GM12878 (cell line): ENCODE data around the gene ABCG1. TPM values are rescaled to one million over a fixed set of nuclear protein-coding genes. Genes with fewer than 3 reads are reported as not detected.
A peak's percentile ranks its signal among the peaks of the same experiment; 100 is the strongest.

Source experiments
- ATAC-seq: fragments of 200-7000 bp; cut with Tn5 transposase; 3 replicates; pipeline ENCODE4 v1.9.1; 2020; ENCODE audit warnings: mild to moderate bottlenecking, moderate library complexity
- BruUV-seq: library from RNA; stranded (reverse); fragments of 400-500 nt; replicated peaks from 2 replicates; lab custom pipeline; 2021; lab: Mats Ljungman, UMichigan
- CTCF ChIA-PET: fragments of 300-600 bp; sonication (Branson Sonifier 250); formaldehyde crosslinking; extraction: SDS; loops from one replicate; lab custom pipeline; 2021; ENCODE audit warnings: inconsistent platforms; lab: Yijun Ruan, JAX
- POLR2A ChIA-PET: fragments of 350-600 bp; formaldehyde crosslinking; extraction: SDS; loops from one replicate; lab custom pipeline; 2021; ENCODE audit warnings: inconsistent platforms; lab: Charles Lee
- RAD21 ChIA-PET: fragments of 300-600 bp; sonication (Branson Sonifier 250); formaldehyde crosslinking; loops from one replicate; lab custom pipeline; 2023; ENCODE audit warnings: antibody characterized with exemption; ENCODE audit not compliant: unreplicated experiment; lab: Charles Lee
- SMC1A ChIA-PET: fragments of 300-600 bp; sonication (Branson Sonifier 250); formaldehyde crosslinking; loops from one replicate; lab custom pipeline; 2023; ENCODE audit not compliant: unreplicated experiment, uncharacterized antibody; lab: Charles Lee
- DNase-seq: peaks from one replicate; pipeline ENCODE4 v3.0.0-alpha.2; 2011; ENCODE audit warnings: low read depth, low spot score
- FAIRE-seq: peaks from 3 replicates; lab custom pipeline; 2011; peaks lifted over from hg19 to GRCh38; lab: Jason Lieb, UNC
- H2AFZ ChIP-seq: 2 replicates; pipeline ENCODE4 v1.6.0; 2011; ENCODE audit warnings: low read depth, low read length, control low read depth; ENCODE audit not compliant: control insufficient read depth
- H3K27ac ChIP-seq: 2 replicates; pipeline ENCODE4 v1.5.1; 2011; ENCODE audit warnings: control low read depth; ENCODE audit not compliant: control insufficient read depth, insufficient read depth
- H3K27me3 ChIP-seq, 2 experiments: replicated peaks in 1 of 2; 2 replicates each; pipeline versions ENCODE4 v1.6.0 to v1.6.1; 2011; ENCODE audit warnings: low read length in 1 of 2; ENCODE audit not compliant: control insufficient read depth in 2 of 2, insufficient read depth in 2 of 2
- H3K36me3 ChIP-seq, 2 experiments: 2 replicates each; pipeline ENCODE4 v1.5.1; 2011; ENCODE audit warnings: low read length in 1 of 2; ENCODE audit not compliant: control insufficient read depth in 2 of 2, insufficient read depth in 2 of 2
- H3K4me1 ChIP-seq: 2 replicates; pipeline ENCODE4 v1.6.1; 2011; ENCODE audit warnings: mild to moderate bottlenecking, low read length, moderate library complexity, mixed read lengths; ENCODE audit not compliant: control insufficient read depth, insufficient read depth
- H3K4me2 ChIP-seq: 2 replicates; pipeline ENCODE4 v1.6.0; 2011; ENCODE audit warnings: control low read depth; ENCODE audit not compliant: control insufficient read depth, insufficient read depth
- H3K4me3 ChIP-seq: fragments of 200-600 bp; sonication (generic); 2 replicates; pipeline ENCODE4 v1.5.1; 2016
- H3K79me2 ChIP-seq: 2 replicates; pipeline ENCODE4 v1.6.0; 2011; ENCODE audit warnings: low read length; ENCODE audit not compliant: control insufficient read depth, insufficient read depth
- H3K9ac ChIP-seq: 2 replicates; pipeline ENCODE4 v1.8.0; 2011; ENCODE audit warnings: low read length, control low read depth, mixed read lengths; ENCODE audit not compliant: control insufficient read depth, insufficient read depth
- H3K9me3 ChIP-seq: replicated peaks from 3 replicates; pipeline ENCODE4 v1.5.1; 2011; ENCODE audit warnings: mild to moderate bottlenecking, low read length; ENCODE audit not compliant: control insufficient read depth, insufficient read depth
- H4K20me1 ChIP-seq: 2 replicates; pipeline ENCODE4 v1.6.0; 2011; ENCODE audit not compliant: control insufficient read depth, insufficient read depth
- ATF2 ChIP-seq: IDR thresholded peaks from 2 replicates; pipeline ENCODE4 v1.6.1; 2012; ENCODE audit warnings: low read length, inconsistent platforms
- CBFB ChIP-seq: IDR thresholded peaks from 2 replicates; pipeline ENCODE4 v1.6.1; 2016; ENCODE audit warnings: antibody characterized with exemption, low read depth
- CHD4 ChIP-seq: fragments of 200-600 bp; sonication (generic); IDR thresholded peaks from 2 replicates; pipeline ENCODE4 v1.6.1; 2016; ENCODE audit warnings: mild to moderate bottlenecking
- ESRRA ChIP-seq: IDR thresholded peaks from 2 replicates; pipeline ENCODE4 v1.6.1; 2012; ENCODE audit warnings: mild to moderate bottlenecking, low read length, improper control_type of control experiment
- GATAD2B ChIP-seq: fragments of 450-650 bp; conservative IDR thresholded peaks from 2 replicates; pipeline ENCODE4 v1.6.1; 2017; ENCODE audit warnings: low read depth, mild to moderate bottlenecking, moderate library complexity
- HCFC1 ChIP-seq: fragments of 150-350 bp; IDR thresholded peaks from 2 replicates; pipeline ENCODE4 v1.6.1; 2014; ENCODE audit warnings: low read length
- HSF1 ChIP-seq: fragments of 150-350 bp; IDR thresholded peaks from 2 replicates; pipeline ENCODE4 v1.6.1; 2014; ENCODE audit warnings: mild to moderate bottlenecking, low read depth, low read length
- NFYB ChIP-seq: IDR thresholded peaks from 2 replicates; pipeline ENCODE4 v1.6.1; 2011; ENCODE audit warnings: low read depth, mild to moderate bottlenecking, low read length, improper control_type of control experiment, moderate library complexity; ENCODE audit not compliant: insufficient read depth
- NR2F1 ChIP-seq: fragments of 450-650 bp; conservative IDR thresholded peaks from 2 replicates; pipeline ENCODE4 v1.6.1; 2017; ENCODE audit warnings: mild to moderate bottlenecking
- POU2F2 ChIP-seq: IDR thresholded peaks from 3 replicates; pipeline ENCODE4 v1.6.1; 2011; ENCODE audit warnings: low read depth, mild to moderate bottlenecking, low read length, borderline replicate concordance
- RB1 ChIP-seq: fragments of 450-650 bp; formaldehyde crosslinking; IDR thresholded peaks from 2 replicates; pipeline ENCODE4 v1.6.1; 2017; ENCODE audit warnings: mild to moderate bottlenecking, borderline replicate concordance
- SMAD5 ChIP-seq: IDR thresholded peaks from 2 replicates; pipeline ENCODE4 v1.6.1; 2016; ENCODE audit warnings: antibody characterized with exemption, low read depth
- ZSCAN29 ChIP-seq: fragments of 450-650 bp; IDR thresholded peaks from 2 replicates; pipeline ENCODE4 v1.6.1; 2017; ENCODE audit warnings: mild to moderate bottlenecking, moderate library complexity
- WGBS: methylation state at CpG from one replicate; pipeline ENCODE4 v1.1.6; 2016; ENCODE audit warnings: low lambda C conversion rate; ENCODE audit not compliant: insufficient replicate concordance, insufficient coverage; ENCODE audit errors: missing lambda C conversion rate; 5-methylcytosine and 5-hydroxymethylcytosine counted together
- in situ Hi-C: fragments of 300-500 bp; cut with MboI; formaldehyde crosslinking; loops from 9 replicates; pipeline ENCODE4 v1.14.3; 2018; ENCODE audit warnings: mixed read lengths
- intact Hi-C: fragments of 100-400 bp; cut with micrococcal nuclease; formaldehyde crosslinking; loops from one replicate; pipeline ENCODE4 v1.14.2; 2022; ENCODE audit not compliant: unreplicated experiment
- polyA plus RNA-seq, 11 experiments: library from polyadenylated mRNA; depleted of rRNA in 4 of 11; unstranded in 6 of 11; stranded (reverse) in 5 of 11; fragments of >200 nt; fragmentation: Nextera tagmentation in 4 of 11; fragmentation: Illumina TruSeq in 1 of 11; extraction: Ambion mirVana in 4 of 11; extraction: Trizol in 1 of 11; gene quantifications; 1 replicate in 1 of 11; 2 replicates in 10 of 11; pipeline versions ENCODE4 v1.2.1 to v1.2.3, GENCODE V29; 2011 to 2016; ENCODE audit warnings: inconsistent platforms in 2 of 11, missing spikeins in 2 of 11, low read depth in 1 of 11
- total RNA-seq, 4 experiments: library from RNA; depleted of rRNA in 3 of 4; stranded (reverse); fragments of >200 nt in 3 of 4; fragmentation: Illumina TruSeq in 1 of 4; extraction: Trizol in 1 of 4; gene quantifications; 2 replicates each; pipeline versions ENCODE4 v1.2.1 to v1.2.3, GENCODE V29; 2013 to 2021

The ABCG1 gene
- total and polyA plus RNA-seq, 10 of the 15 experiments (the other 5 are each of a cell fraction or from before 2014, with no cell fraction given), result 0.59 to 19.3 (median 5.7) TPM

GRCh38 chr21:42332557-42333317 lies 113.8 kb downstream of the ABCG1 start (continued):
- TF ChIP-seq GATAD2B, result no peak
- TF ChIP-seq, all 136 proteins: peak for 0

GRCh38 chr21:42336054-42336453 lies 117.1 kb downstream of the ABCG1 start:
- H3K4me2 ChIP-seq, result no peak overlapping the region
- 4% methylated on average over 10 of the region's 10 CpGs for WGBS
- in situ Hi-C loops, result no loop called here

More at GRCh38 chr21:42336054-42336453, 117.1 kb downstream of the ABCG1 start:
- CTCF ChIA-PET, result interaction anchor here (0.8 to 4.3 kb wide), 12 partner anchors 11 to 257 kb away, joined by 3 to 23 read pairs (median 4); no protein-coding TSS in a partner anchor
- POLR2A ChIA-PET, result interaction anchor here (0.9 to 1.0 kb wide), 2 partner anchors 81 to 106 kb away, joined by 3 read pairs; no protein-coding TSS in a partner anchor
- Histone ChIP-seq H2AFZ (no peak overlapping the region), H3K4me1 (peaks cover 13% of the 10 kb centered on the region), H3K27ac (no peak overlapping the region), H3K79me2 (no peaks in the 10 kb centered on the region), H3K9ac (no peak overlapping the region), H3K9me3 (no peaks in the 10 kb centered on the region; the same call in 2 of the 3 replicates), H4K20me1 (no peaks in the 10 kb centered on the region), H3K27me3 (no peaks in the 10 kb centered on the region)
- no peak for ATAC-seq
- SMC1A ChIA-PET, result interaction anchor here (0.8 to 6.7 kb wide), 15 partner anchors 25 to 202 kb away, joined by 3 to 41 read pairs (median 4); no protein-coding TSS in a partner anchor
- no peak for DNase-seq
- RAD21 ChIA-PET, result interaction anchor here (0.6 to 2.1 kb wide), 6 partner anchors 25 to 86 kb away, joined by 3 to 9 read pairs (median 3); no protein-coding TSS in a partner anchor
- intact Hi-C loops, result no loop called here
- no TSS peak for BruUV-seq
- TF ChIP-seq NFYB, result 0 out of 2 replicates have a peak, but pooled peaks have one; percentile 26
- TF ChIP-seq RB1, result no peak
- TF ChIP-seq CBFB, result no peak
- TF ChIP-seq ZSCAN29, result no peak
- TF ChIP-seq HCFC1, result no peak
- peak; percentile 73; the same call in 1 of the 3 replicates for TF ChIP-seq POU2F2
- TF ChIP-seq HSF1, result no peak
- no peak for TF ChIP-seq ATF2
- TF ChIP-seq SMAD5, result no peak
- no peak for TF ChIP-seq ESRRA
- no peak for TF ChIP-seq CHD4
- no peak for TF ChIP-seq NR2F1
- TF ChIP-seq, all 136 proteins: peak for 2
- Histone ChIP-seq H3K36me3 (no peaks in the 10 kb centered on the region), H3K4me3 (no peak overlapping the region)
- FAIRE-seq, result no peak
